Liver (tissue), 9 donors: ENCODE results near the gene TGFBR1. TPM values are rescaled to one million over a fixed set of nuclear protein-coding genes. Genes with fewer than 3 reads are reported as not detected.

Experiments used
- DNase-seq: peaks from one replicate; pipeline ENCODE4 v3.0.0-alpha.2; 2017; ENCODE audit warnings: low spot score
- H3K27ac ChIP-seq, 2 donors: one replicate each; pipeline ENCODE4 v1.7.0; 2013; ENCODE audit warnings: inconsistent platforms in 2 of 2, low read length in 2 of 2, control low read depth in 1 of 2, low read depth in 1 of 2, mild to moderate bottlenecking in 1 of 2
- H3K27me3 ChIP-seq, 4 donors: one replicate each; pipeline versions ENCODE4 v1.6.1 to v1.7.0; 2013; ENCODE audit warnings: low read length in 3 of 4, inconsistent platforms in 1 of 4, mild to moderate bottlenecking in 1 of 4, moderate library complexity in 1 of 4; ENCODE audit not compliant: control insufficient read depth in 4 of 4, insufficient read depth in 4 of 4
- H3K36me3 ChIP-seq, 4 donors: one replicate each; pipeline versions ENCODE4 v1.6.1 to v1.7.0; 2013; ENCODE audit warnings: low read length in 3 of 4, mild to moderate bottlenecking in 3 of 4, low read depth in 1 of 4, moderate library complexity in 1 of 4; ENCODE audit not compliant: control insufficient read depth in 4 of 4, insufficient read depth in 3 of 4
- H3K4me1 ChIP-seq, 4 donors: one replicate each; pipeline versions ENCODE4 v1.6.1 to v1.7.0; 2013; ENCODE audit warnings: low read length in 3 of 4, mild to moderate bottlenecking in 3 of 4, moderate library complexity in 1 of 4; ENCODE audit not compliant: control insufficient read depth in 4 of 4, insufficient read depth in 4 of 4
- H3K4me3 ChIP-seq, 3 donors: one replicate each; pipeline versions ENCODE4 v1.6.1 to v1.7.0; 2013; ENCODE audit warnings: low read length in 3 of 3, control low read depth in 1 of 3, low read depth in 1 of 3, mild to moderate bottlenecking in 1 of 3
- H3K9ac ChIP-seq, 2 donors: one replicate each; pipeline ENCODE4 v1.7.0; 2013; ENCODE audit warnings: low read length in 2 of 2, mild to moderate bottlenecking in 2 of 2, moderate library complexity in 2 of 2, control low read depth in 1 of 2, low read depth in 1 of 2
- H3K9me3 ChIP-seq, 4 donors: one replicate each; pipeline versions ENCODE4 v1.6.1 to v1.7.0; 2013; ENCODE audit warnings: low read length in 3 of 4; ENCODE audit not compliant: control insufficient read depth in 4 of 4
- ATF3 ChIP-seq: IDR thresholded peaks from 2 replicates; pipeline ENCODE4 v1.6.1; 2016; ENCODE audit warnings: antibody characterized with exemption
- CTCF ChIP-seq: fragments of 150-350 bp; IDR thresholded peaks from 2 replicates; pipeline ENCODE4 v1.5.1; 2017; ENCODE audit warnings: improper control_type of control experiment, low read depth, low read length; ENCODE audit not compliant: missing input control
- EGR1 ChIP-seq, 2 donors: IDR thresholded peaks; 2 replicates each; pipeline ENCODE4 v1.6.1; 2016 to 2018; ENCODE audit warnings: antibody characterized with exemption in 2 of 2, low read depth in 2 of 2
- FOXA1 ChIP-seq: IDR thresholded peaks from 2 replicates; pipeline ENCODE4 v1.6.1; 2016; ENCODE audit warnings: antibody characterized with exemption
- FOXA2 ChIP-seq: IDR thresholded peaks from 2 replicates; pipeline ENCODE4 v1.6.1; 2016; ENCODE audit warnings: antibody characterized with exemption
- GABPA ChIP-seq, 2 donors: IDR thresholded peaks in 1 of 2; conservative IDR thresholded peaks in 1 of 2; 2 replicates each; pipeline ENCODE4 v1.6.1; 2016; ENCODE audit warnings: antibody characterized with exemption in 2 of 2, mild to moderate bottlenecking in 1 of 2, moderate library complexity in 1 of 2
- HNF4A ChIP-seq, 2 donors: conservative IDR thresholded peaks; 2 replicates each; pipeline ENCODE4 v1.6.1; 2016; ENCODE audit warnings: antibody characterized with exemption in 2 of 2, mild to moderate bottlenecking in 2 of 2
- HNF4G ChIP-seq: IDR thresholded peaks from 2 replicates; pipeline ENCODE4 v1.6.1; 2016; ENCODE audit warnings: antibody characterized with exemption
- JUND ChIP-seq, 2 donors: IDR thresholded peaks; 2 replicates each; pipeline ENCODE4 v1.6.1; 2016; ENCODE audit warnings: antibody characterized with exemption in 2 of 2
- MAX ChIP-seq: IDR thresholded peaks from 2 replicates; pipeline ENCODE4 v1.6.1; 2016; ENCODE audit warnings: antibody characterized with exemption
- NR2F2 ChIP-seq: IDR thresholded peaks from 2 replicates; pipeline ENCODE4 v1.6.1; 2016; ENCODE audit warnings: antibody characterized with exemption
- REST ChIP-seq: IDR thresholded peaks from 2 replicates; pipeline ENCODE4 v1.6.1; 2016; ENCODE audit warnings: antibody characterized with exemption, mild to moderate bottlenecking
- RXRA ChIP-seq, 2 donors: IDR thresholded peaks; 2 replicates each; pipeline ENCODE4 v1.6.1; 2017 to 2018; ENCODE audit warnings: antibody characterized with exemption in 2 of 2, mild to moderate bottlenecking in 1 of 2
- SP1 ChIP-seq: IDR thresholded peaks from 2 replicates; pipeline ENCODE4 v1.6.1; 2018; ENCODE audit warnings: antibody characterized with exemption, mild to moderate bottlenecking
- YY1 ChIP-seq: IDR thresholded peaks from 2 replicates; pipeline ENCODE4 v1.6.1; 2016; ENCODE audit warnings: antibody characterized with exemption, mild to moderate bottlenecking
- WGBS: extraction: QIAGEN DNeasy Blood & Tissue Kit; methylation state at CpG from one replicate; pipeline ENCODE4 v1.1.7; 2013; 5-methylcytosine and 5-hydroxymethylcytosine counted together
- polyA plus RNA-seq, 2 donors: library from polyadenylated mRNA; stranded (reverse) in 1 of 2; unstranded in 1 of 2; fragments of 200-250 nt in 1 of 2; fragments of >200 nt in 1 of 2; fragmentation: Nextera tagmentation in 1 of 2; extraction: Ambion mirVana in 1 of 2; gene quantifications; one replicate each; pipeline versions ENCODE4 v1.2.1 to v1.2.3, GENCODE V29; 2013 to 2015
- total RNA-seq, 2 donors: library from RNA; depleted of rRNA; stranded (reverse); fragments of >200 nt; gene quantifications; one replicate each; pipeline ENCODE4 v1.2.3, GENCODE V29; 2014
- donor health status: healthy.
- donor health status: healthy.
- donor health status: healthy.
- donor health status: healthy.
- donor health status: healthy.

TGFBR1 gene
- total and polyA plus RNA-seq, 4 donors, result 3.1 to 18.2 (median 11.0) TPM

- TF ChIP-seq ATF3, result no peak
- TF ChIP-seq YY1, result no peak
- TF ChIP-seq JUND (IDR thresholded peaks at IDR 0.05), result no peak
These were observed 32.9 kb upstream of the TGFBR1 start (continued) for GRCh38 chr9:99072040-99072394.

GRCh38 chr9:99073347-99073746, 31.6 kb upstream of the TGFBR1 start:
- DNase-seq, result no peak
- Histone ChIP-seq H3K27ac (no peak overlapping the region), H3K27me3 (peaks cover 0 to 5% (median 0%) of the 10 kb centered on the region in 4 donors), H3K9me3 (no peaks in the 10 kb centered on the region), H3K4me1 (no peaks in the 10 kb centered on the region), H3K9ac (no peak overlapping the region), H3K4me3 (no peak overlapping the region), H3K36me3 (no peaks in the 10 kb centered on the region)
- no peak for TF ChIP-seq JUND (IDR thresholded peaks at IDR 0.05)
- no peak for TF ChIP-seq CTCF
- TF ChIP-seq FOXA1, result no peak
- no peak for TF ChIP-seq MAX
- TF ChIP-seq GABPA (IDR thresholded peaks at IDR 0.05 in 1 of 2, conservative IDR thresholded peaks at IDR 0.05 in 1 of 2), result no peak
- no peak for TF ChIP-seq HNF4G
- TF ChIP-seq RXRA (IDR thresholded peaks at IDR 0.05), result no peak
- no peak for TF ChIP-seq FOXA2
- no peak for TF ChIP-seq NR2F2
- TF ChIP-seq SP1, result no peak
- TF ChIP-seq EGR1 (IDR thresholded peaks at IDR 0.05; ENCODE audit: low read depth in 2 of 2), result no peak
- 74% methylated on average over 2 of the region's 2 CpGs for WGBS

GRCh38 chr9:99073985-99074901, 30.7 kb upstream of the TGFBR1 start:
- DNase-seq, result no peak
- Histone ChIP-seq H3K4me1 (no peaks in the 10 kb centered on the region), H3K36me3 (no peaks in the 10 kb centered on the region), H3K27ac (no peak overlapping the region), H3K9ac (no peak overlapping the region), H3K4me3 (no peak overlapping the region), H3K27me3 (peaks cover 0 to 8% (median 0%) of the 10 kb centered on the region in 4 donors), H3K9me3 (no peaks in the 10 kb centered on the region)
- no peak for TF ChIP-seq RXRA (IDR thresholded peaks at IDR 0.05)
- TF ChIP-seq HNF4A (conservative IDR thresholded peaks at IDR 0.05), result no peak
- no peak for TF ChIP-seq HNF4G
- no peak for TF ChIP-seq REST
- 93% methylated on average over 8 of the region's 8 CpGs for WGBS
